SK-N-SH treated with all-trans-retinoic acid at 6 μM for 48 hours (cell line): ENCODE results near the gene SYT12.

ENCODE experiments used
- ATAC-seq: fragments of 200-7000 bp; cut with Tn5 transposase; 3 replicates; pipeline ENCODE4 v1.9.1; 2020; ENCODE audit warnings: mild to moderate bottlenecking, moderate library complexity
- ARNTL ChIP-seq: fragments of 450-650 bp; formaldehyde crosslinking; IDR thresholded peaks from 2 replicates; pipeline ENCODE4 v1.5.0; 2020; ENCODE audit warnings: low read depth, mild to moderate bottlenecking, moderate library complexity, borderline replicate concordance
- BACH2 ChIP-seq: fragments of 250-450 bp; sonication (Bioruptor Pico); IDR thresholded peaks from 2 replicates; pipeline ENCODE4 v1.9.0; 2021; ENCODE audit warnings: mild to moderate bottlenecking, borderline replicate concordance
- CSDC2 ChIP-seq: fragments of 250-450 bp; sonication (Bioruptor Pico); IDR thresholded peaks from 2 replicates; pipeline ENCODE4 v1.5.0; 2020; ENCODE audit warnings: mild to moderate bottlenecking, moderate library complexity
- GLIS3 ChIP-seq: fragments of 250-450 bp; sonication (Bioruptor Pico); IDR thresholded peaks from 2 replicates; pipeline ENCODE4 v1.5.0; 2020; ENCODE audit warnings: mild to moderate bottlenecking, moderate library complexity
- ISL1 ChIP-seq: fragments of 250-450 bp; sonication (Bioruptor Pico); IDR thresholded peaks from 2 replicates; pipeline ENCODE4 v2.1.2; 2022; ENCODE audit warnings: mild to moderate bottlenecking, moderate library complexity
- RARB ChIP-seq: fragments of 250-450 bp; sonication (Bioruptor Pico); IDR thresholded peaks from 2 replicates; pipeline ENCODE4 v1.8.0; 2021; ENCODE audit warnings: mild to moderate bottlenecking, moderate library complexity
- TCF4 ChIP-seq: fragments of 250-450 bp; sonication (Bioruptor Pico); IDR thresholded peaks from 2 replicates; pipeline ENCODE4 v1.8.0; 2021; ENCODE audit warnings: mild to moderate bottlenecking, moderate library complexity, borderline replicate concordance
- TOX ChIP-seq: fragments of 250-450 bp; sonication (Bioruptor Pico); IDR thresholded peaks from 2 replicates; pipeline ENCODE4 v1.8.0; 2021; ENCODE audit warnings: mild to moderate bottlenecking, moderate library complexity, borderline replicate concordance
- ZC3H10 ChIP-seq: fragments of 250-450 bp; sonication (Bioruptor Pico); IDR thresholded peaks from 2 replicates; pipeline ENCODE4 v1.5.1; 2021; ENCODE audit warnings: mild to moderate bottlenecking, moderate library complexity
- ZFP3 ChIP-seq: fragments of 250-450 bp; sonication (Bioruptor Pico); IDR thresholded peaks from 2 replicates; pipeline ENCODE4 v1.5.0; 2020; ENCODE audit warnings: mild to moderate bottlenecking, moderate library complexity
- ZFP30 ChIP-seq: fragments of 450-650 bp; formaldehyde crosslinking; IDR thresholded peaks from 2 replicates; pipeline ENCODE4 v1.5.0; 2022; ENCODE audit warnings: mild to moderate bottlenecking, moderate library complexity
- ZNF8 ChIP-seq: fragments of 450-650 bp; formaldehyde crosslinking; IDR thresholded peaks from 2 replicates; pipeline ENCODE4 v1.5.0; 2020; ENCODE audit warnings: mild to moderate bottlenecking, moderate library complexity
- TF ChIP-seq, protein P1 (sequence below): fragments of 250-450 bp; sonication (Bioruptor Pico); IDR thresholded peaks from 2 replicates; pipeline ENCODE4 v1.5.0; 2020; ENCODE audit warnings: mild to moderate bottlenecking, moderate library complexity
- TF ChIP-seq, protein P2 (sequence below): fragments of 250-450 bp; sonication (Bioruptor Pico); IDR thresholded peaks from 2 replicates; pipeline ENCODE4 v1.5.1; 2020; ENCODE audit warnings: low read depth, mild to moderate bottlenecking, moderate library complexity
- TF ChIP-seq, protein P3 (sequence below): fragments of 250-450 bp; sonication (Bioruptor Pico); IDR thresholded peaks from 2 replicates; pipeline ENCODE4 v1.8.0; 2020; ENCODE audit warnings: mild to moderate bottlenecking, moderate library complexity, borderline replicate concordance
- TF ChIP-seq, protein P4 (sequence below): fragments of 250-450 bp; sonication (Bioruptor Pico); IDR thresholded peaks from 2 replicates; pipeline ENCODE4 v1.8.0; 2021; ENCODE audit warnings: low read depth, mild to moderate bottlenecking, moderate library complexity, borderline replicate concordance

Gene SYT12

DNA sequence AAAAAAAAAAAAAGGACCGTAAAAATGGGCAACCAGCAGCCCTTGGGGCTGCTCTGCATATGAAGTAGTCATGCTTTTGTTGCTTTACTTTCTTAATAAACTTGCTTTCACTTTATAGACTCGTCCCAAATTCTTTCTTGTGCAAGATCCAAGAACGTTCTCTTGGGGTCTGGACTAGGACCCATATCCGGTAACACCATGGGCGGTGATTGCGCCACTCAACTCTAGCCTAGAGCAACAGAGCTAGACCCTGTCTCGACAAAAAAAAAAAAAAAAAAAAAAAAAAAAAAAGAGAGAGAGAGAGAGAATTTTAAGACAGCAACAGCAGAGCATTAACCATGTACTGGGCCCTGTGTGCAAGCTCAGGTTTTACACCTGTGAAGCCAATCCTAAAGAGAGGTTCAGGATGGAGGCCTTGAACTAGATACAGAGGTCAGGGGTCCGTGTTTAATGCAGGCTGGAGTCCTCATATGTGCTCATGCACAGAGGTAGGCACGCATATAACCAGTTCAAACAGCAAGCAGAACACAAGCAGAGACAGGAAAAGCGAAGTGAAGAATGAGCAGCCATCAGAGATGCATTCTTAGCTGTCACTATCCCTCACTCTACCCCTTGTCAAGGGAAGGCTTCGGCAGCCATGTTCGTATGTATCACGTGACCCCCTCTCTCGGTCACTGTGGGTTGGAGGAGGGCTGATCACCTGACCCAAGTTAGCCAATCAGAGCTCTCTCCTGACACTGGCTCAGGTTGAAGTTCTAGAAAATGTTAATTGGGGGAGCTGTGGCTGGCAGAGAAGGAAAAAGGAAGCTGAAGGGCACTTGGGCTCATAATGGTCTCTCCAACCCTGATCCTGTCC is 16.7 kb upstream of the SYT12 start:
- no peak for TF ChIP-seq ZFP30 (CRISPR knock-in tag)
- TF ChIP-seq GLIS3 (CRISPR knock-in tag) = no peak
- no peak for TF ChIP-seq CSDC2 (CRISPR knock-in tag)
- no peak for TF ChIP-seq ZNF8
- TF ChIP-seq, protein P1, sequence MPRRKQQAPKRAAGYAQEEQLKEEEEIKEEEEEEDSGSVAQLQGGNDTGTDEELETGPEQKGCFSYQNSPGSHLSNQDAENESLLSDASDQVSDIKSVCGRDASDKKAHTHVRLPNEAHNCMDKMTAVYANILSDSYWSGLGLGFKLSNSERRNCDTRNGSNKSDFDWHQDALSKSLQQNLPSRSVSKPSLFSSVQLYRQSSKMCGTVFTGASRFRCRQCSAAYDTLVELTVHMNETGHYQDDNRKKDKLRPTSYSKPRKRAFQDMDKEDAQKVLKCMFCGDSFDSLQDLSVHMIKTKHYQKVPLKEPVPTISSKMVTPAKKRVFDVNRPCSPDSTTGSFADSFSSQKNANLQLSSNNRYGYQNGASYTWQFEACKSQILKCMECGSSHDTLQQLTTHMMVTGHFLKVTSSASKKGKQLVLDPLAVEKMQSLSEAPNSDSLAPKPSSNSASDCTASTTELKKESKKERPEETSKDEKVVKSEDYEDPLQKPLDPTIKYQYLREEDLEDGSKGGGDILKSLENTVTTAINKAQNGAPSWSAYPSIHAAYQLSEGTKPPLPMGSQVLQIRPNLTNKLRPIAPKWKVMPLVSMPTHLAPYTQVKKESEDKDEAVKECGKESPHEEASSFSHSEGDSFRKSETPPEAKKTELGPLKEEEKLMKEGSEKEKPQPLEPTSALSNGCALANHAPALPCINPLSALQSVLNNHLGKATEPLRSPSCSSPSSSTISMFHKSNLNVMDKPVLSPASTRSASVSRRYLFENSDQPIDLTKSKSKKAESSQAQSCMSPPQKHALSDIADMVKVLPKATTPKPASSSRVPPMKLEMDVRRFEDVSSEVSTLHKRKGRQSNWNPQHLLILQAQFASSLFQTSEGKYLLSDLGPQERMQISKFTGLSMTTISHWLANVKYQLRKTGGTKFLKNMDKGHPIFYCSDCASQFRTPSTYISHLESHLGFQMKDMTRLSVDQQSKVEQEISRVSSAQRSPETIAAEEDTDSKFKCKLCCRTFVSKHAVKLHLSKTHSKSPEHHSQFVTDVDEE = no peak
- no peak for TF ChIP-seq TCF4 (CRISPR knock-in tag)
- TF ChIP-seq ISL1 (CRISPR knock-in tag) = no peak
- TF ChIP-seq TOX (CRISPR knock-in tag) = no peak
- TF ChIP-seq BACH2 (CRISPR knock-in tag) = no peak
- TF ChIP-seq, protein P2, sequence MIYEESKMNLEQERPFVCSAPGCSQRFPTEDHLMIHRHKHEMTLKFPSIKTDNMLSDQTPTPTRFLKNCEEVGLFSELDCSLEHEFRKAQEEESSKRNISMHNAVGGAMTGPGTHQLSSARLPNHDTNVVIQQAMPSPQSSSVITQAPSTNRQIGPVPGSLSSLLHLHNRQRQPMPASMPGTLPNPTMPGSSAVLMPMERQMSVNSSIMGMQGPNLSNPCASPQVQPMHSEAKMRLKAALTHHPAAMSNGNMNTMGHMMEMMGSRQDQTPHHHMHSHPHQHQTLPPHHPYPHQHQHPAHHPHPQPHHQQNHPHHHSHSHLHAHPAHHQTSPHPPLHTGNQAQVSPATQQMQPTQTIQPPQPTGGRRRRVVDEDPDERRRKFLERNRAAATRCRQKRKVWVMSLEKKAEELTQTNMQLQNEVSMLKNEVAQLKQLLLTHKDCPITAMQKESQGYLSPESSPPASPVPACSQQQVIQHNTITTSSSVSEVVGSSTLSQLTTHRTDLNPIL (CRISPR knock-in tag) = no peak
- peak; percentile 65 for ATAC-seq

DNA sequence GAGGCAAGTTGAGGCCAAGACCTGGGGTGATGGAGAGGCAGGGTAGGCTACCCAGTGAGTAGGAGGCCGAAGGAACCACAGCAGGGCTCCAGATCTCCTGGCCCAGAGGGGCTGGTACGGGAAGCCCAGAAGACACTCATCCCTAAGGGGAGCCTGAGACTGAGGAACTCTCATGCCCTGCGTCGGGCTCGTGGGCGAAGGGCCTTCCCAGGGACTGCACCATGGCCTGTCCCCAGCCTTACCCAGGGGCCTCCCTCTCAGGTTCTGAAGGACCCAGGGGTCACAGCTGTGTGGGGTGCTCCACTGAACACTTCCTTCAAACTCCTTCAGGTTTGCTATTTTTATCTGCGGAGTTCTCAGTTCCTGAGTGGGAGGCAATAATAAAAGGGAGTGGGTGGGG is 15.8 kb upstream of the SYT12 start:
- TF ChIP-seq, protein P1 = no peak
- TF ChIP-seq, protein P3, sequence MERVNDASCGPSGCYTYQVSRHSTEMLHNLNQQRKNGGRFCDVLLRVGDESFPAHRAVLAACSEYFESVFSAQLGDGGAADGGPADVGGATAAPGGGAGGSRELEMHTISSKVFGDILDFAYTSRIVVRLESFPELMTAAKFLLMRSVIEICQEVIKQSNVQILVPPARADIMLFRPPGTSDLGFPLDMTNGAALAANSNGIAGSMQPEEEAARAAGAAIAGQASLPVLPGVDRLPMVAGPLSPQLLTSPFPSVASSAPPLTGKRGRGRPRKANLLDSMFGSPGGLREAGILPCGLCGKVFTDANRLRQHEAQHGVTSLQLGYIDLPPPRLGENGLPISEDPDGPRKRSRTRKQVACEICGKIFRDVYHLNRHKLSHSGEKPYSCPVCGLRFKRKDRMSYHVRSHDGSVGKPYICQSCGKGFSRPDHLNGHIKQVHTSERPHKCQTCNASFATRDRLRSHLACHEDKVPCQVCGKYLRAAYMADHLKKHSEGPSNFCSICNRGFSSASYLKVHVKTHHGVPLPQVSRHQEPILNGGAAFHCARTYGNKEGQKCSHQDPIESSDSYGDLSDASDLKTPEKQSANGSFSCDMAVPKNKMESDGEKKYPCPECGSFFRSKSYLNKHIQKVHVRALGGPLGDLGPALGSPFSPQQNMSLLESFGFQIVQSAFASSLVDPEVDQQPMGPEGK (CRISPR knock-in tag) = no peak
- no peak for TF ChIP-seq TCF4 (CRISPR knock-in tag)
- TF ChIP-seq ZFP3 (CRISPR knock-in tag) = no peak
- no peak for TF ChIP-seq CSDC2 (CRISPR knock-in tag)
- TF ChIP-seq ZC3H10 (CRISPR knock-in tag) = no peak
- TF ChIP-seq ARNTL (CRISPR knock-in tag) = no peak
- TF ChIP-seq RARB (CRISPR knock-in tag) = no peak
- TF ChIP-seq, protein P4, sequence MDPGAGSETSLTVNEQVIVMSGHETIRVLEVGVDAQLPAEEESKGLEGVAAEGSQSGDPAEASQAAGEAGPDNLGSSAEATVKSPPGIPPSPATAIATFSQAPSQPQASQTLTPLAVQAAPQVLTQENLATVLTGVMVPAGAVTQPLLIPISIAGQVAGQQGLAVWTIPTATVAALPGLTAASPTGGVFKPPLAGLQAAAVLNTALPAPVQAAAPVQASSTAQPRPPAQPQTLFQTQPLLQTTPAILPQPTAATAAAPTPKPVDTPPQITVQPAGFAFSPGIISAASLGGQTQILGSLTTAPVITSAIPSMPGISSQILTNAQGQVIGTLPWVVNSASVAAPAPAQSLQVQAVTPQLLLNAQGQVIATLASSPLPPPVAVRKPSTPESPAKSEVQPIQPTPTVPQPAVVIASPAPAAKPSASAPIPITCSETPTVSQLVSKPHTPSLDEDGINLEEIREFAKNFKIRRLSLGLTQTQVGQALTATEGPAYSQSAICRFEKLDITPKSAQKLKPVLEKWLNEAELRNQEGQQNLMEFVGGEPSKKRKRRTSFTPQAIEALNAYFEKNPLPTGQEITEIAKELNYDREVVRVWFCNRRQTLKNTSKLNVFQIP (CRISPR knock-in tag) = no peak
- TF ChIP-seq, protein P2 (CRISPR knock-in tag) = no peak
- no peak for TF ChIP-seq TOX (CRISPR knock-in tag)
- TF ChIP-seq, all 23 proteins: peak for 0
- ATAC-seq = no peak
